Measurements from ENCODE around the gene LZTS2.

GRCh38 chr10:100998991-100999741 is 442 bp upstream of the LZTS2 start:
- peak; percentile 96 to 99 (median 98) for TF ChIP-seq CTCF (IDR thresholded peaks at IDR 0.05)
- no peak for TF ChIP-seq EP300 (IDR thresholded peaks at IDR 0.05; ENCODE audit: low read depth)
